HepG2 (cell line): ENCODE results near the gene UNC119B. TPM values are rescaled to one million over a fixed set of nuclear protein-coding genes. Genes with fewer than 3 reads are reported as not detected.

Experiments
- CREB1 ChIP-seq, 2 experiments: fragments of 450-650 bp in 1 of 2; IDR thresholded peaks; 2 replicates each; pipeline ENCODE4 v1.6.1; 2016 to 2017; ENCODE audit warnings: control low read depth in 1 of 2, mild to moderate bottlenecking in 1 of 2, missing compliant biosample characterization in 1 of 2, missing genetic modification characterization in 1 of 2
- ELF1 ChIP-seq: sonication (generic); formaldehyde crosslinking; IDR thresholded peaks from 2 replicates; pipeline ENCODE4 v1.4.0; 2020; ENCODE audit warnings: missing genetic modification reagents
- HES4 ChIP-seq: sonication (generic); formaldehyde crosslinking; IDR thresholded peaks from 2 replicates; pipeline ENCODE4 v1.9.0; 2021; ENCODE audit warnings: mild to moderate bottlenecking, missing genetic modification reagents, borderline replicate concordance
- HNRNPL ChIP-seq: fragments of 200-400 bp; formaldehyde crosslinking; IDR thresholded peaks from 2 replicates; pipeline ENCODE4 v1.6.1; 2017; ENCODE audit warnings: mild to moderate bottlenecking, low read depth, low read length
- HNRNPUL1 ChIP-seq: fragments of 200-400 bp; formaldehyde crosslinking; IDR thresholded peaks from 2 replicates; pipeline ENCODE4 v1.6.1; 2017; ENCODE audit warnings: low read depth, mild to moderate bottlenecking, low read length, moderate library complexity
- KDM2A ChIP-seq: sonication (generic); formaldehyde crosslinking; IDR thresholded peaks from 2 replicates; pipeline ENCODE4 v1.4.0; 2020; ENCODE audit warnings: low read depth, missing genetic modification reagents, borderline replicate concordance
- MEIS2 ChIP-seq: sonication (generic); formaldehyde crosslinking; IDR thresholded peaks from 2 replicates; pipeline ENCODE4 v1.9.0; 2021; ENCODE audit warnings: mild to moderate bottlenecking, missing genetic modification reagents
- NKX3-1 ChIP-seq: sonication (generic); formaldehyde crosslinking; IDR thresholded peaks from 2 replicates; pipeline ENCODE4 v1.5.0; 2020; ENCODE audit warnings: missing genetic modification reagents
- POLR2A ChIP-seq, 2 experiments: IDR thresholded peaks; 2 replicates each; pipeline ENCODE4 v1.6.1; 2011; ENCODE audit warnings: low read depth in 2 of 2, low read length in 2 of 2, mild to moderate bottlenecking in 1 of 2, moderate library complexity in 1 of 2; ENCODE audit not compliant: insufficient read depth in 1 of 2
- REL ChIP-seq: sonication (generic); formaldehyde crosslinking; conservative IDR thresholded peaks from 2 replicates; pipeline ENCODE4 v1.8.0; 2022; ENCODE audit warnings: mild to moderate bottlenecking, missing genetic modification reagents, moderate library complexity
- TAF15 ChIP-seq: fragments of 200-400 bp; formaldehyde crosslinking; IDR thresholded peaks from one replicate; pipeline ENCODE4 v1.6.1; 2018; ENCODE audit warnings: mild to moderate bottlenecking, low read depth, low read length; ENCODE audit not compliant: poor library complexity, severe bottlenecking
- TP53 ChIP-seq: sonication (generic); formaldehyde crosslinking; conservative IDR thresholded peaks from 2 replicates; pipeline ENCODE4 v1.4.0; 2020; ENCODE audit warnings: missing genetic modification reagents
- ZFP91 ChIP-seq: sonication (generic); formaldehyde crosslinking; IDR thresholded peaks from 2 replicates; pipeline ENCODE4 v1.9.0; 2022; ENCODE audit warnings: missing genetic modification reagents, mild to moderate bottlenecking, borderline replicate concordance
- ZNF329 ChIP-seq: sonication (generic); formaldehyde crosslinking; IDR thresholded peaks from 2 replicates; pipeline ENCODE4 v1.9.0; 2021; ENCODE audit warnings: low read depth, mild to moderate bottlenecking, missing genetic modification reagents
- ZNF383 ChIP-seq: sonication (generic); formaldehyde crosslinking; IDR thresholded peaks from 2 replicates; pipeline ENCODE4 v1.4.0; 2020; ENCODE audit warnings: missing genetic modification reagents, mild to moderate bottlenecking, borderline replicate concordance
- ZNF605 ChIP-seq: sonication (generic); formaldehyde crosslinking; IDR thresholded peaks from 2 replicates; pipeline ENCODE4 v1.8.0; 2022; ENCODE audit warnings: mild to moderate bottlenecking, missing genetic modification reagents
- ZNF629 ChIP-seq: sonication (generic); formaldehyde crosslinking; conservative IDR thresholded peaks from 2 replicates; pipeline ENCODE4 v1.5.0; 2020; ENCODE audit warnings: missing genetic modification reagents
- ZNF777 ChIP-seq: sonication (generic); formaldehyde crosslinking; IDR thresholded peaks from 2 replicates; pipeline ENCODE4 v1.4.0; 2020; ENCODE audit warnings: missing genetic modification reagents
- ZNF792 ChIP-seq: IDR thresholded peaks from 2 replicates; pipeline ENCODE4 v1.6.1; 2016
- polyA plus RNA-seq, 8 experiments: library from polyadenylated mRNA; depleted of rRNA in 3 of 8; stranded (reverse) in 7 of 8; unstranded in 1 of 8; fragments of >200 nt; fragmentation: Illumina TruSeq in 4 of 8; extraction: Trizol in 4 of 8; gene quantifications; 2 replicates each; pipeline versions ENCODE4 v1.2.1 to v1.2.3, GENCODE V29; 2011 to 2016; ENCODE audit warnings: low read depth in 4 of 8, missing spikeins in 1 of 8, mixed read lengths in 1 of 8; ENCODE audit not compliant: insufficient read depth in 1 of 8
- total RNA-seq, 5 experiments: library from RNA; depleted of rRNA; stranded (reverse); fragments of >200 nt; fragmentation: Illumina TruSeq; extraction: Trizol; gene quantifications; 2 replicates each; pipeline ENCODE4 v1.2.3, GENCODE V29; 2016; ENCODE audit warnings: low read depth in 1 of 5
- TF ChIP-seq, protein P1 (sequence below): sonication (generic); formaldehyde crosslinking; IDR thresholded peaks from 2 replicates; pipeline ENCODE4 v1.5.0; 2020; ENCODE audit warnings: missing genetic modification reagents, mild to moderate bottlenecking, borderline replicate concordance
- TF ChIP-seq, protein P2 (sequence below): IDR thresholded peaks from 2 replicates; pipeline ENCODE4 v1.6.1; 2016; ENCODE audit warnings: missing compliant biosample characterization, missing genetic modification reagents, borderline replicate concordance
- TF ChIP-seq, protein P3 (sequence below): sonication (generic); formaldehyde crosslinking; IDR thresholded peaks from 2 replicates; pipeline ENCODE4 v1.9.0; 2021; ENCODE audit warnings: missing genetic modification reagents, borderline replicate concordance
- TF ChIP-seq, protein P4 (sequence below): sonication (generic); formaldehyde crosslinking; conservative IDR thresholded peaks from 2 replicates; pipeline ENCODE4 v1.8.0; 2022; ENCODE audit warnings: missing genetic modification reagents

UNC119B gene
- total and polyA plus RNA-seq, 2 of the 13 experiments (the other 11 are each of a cell fraction or from before 2014, with no cell fraction given): 19.6 to 19.7 TPM

DNA sequence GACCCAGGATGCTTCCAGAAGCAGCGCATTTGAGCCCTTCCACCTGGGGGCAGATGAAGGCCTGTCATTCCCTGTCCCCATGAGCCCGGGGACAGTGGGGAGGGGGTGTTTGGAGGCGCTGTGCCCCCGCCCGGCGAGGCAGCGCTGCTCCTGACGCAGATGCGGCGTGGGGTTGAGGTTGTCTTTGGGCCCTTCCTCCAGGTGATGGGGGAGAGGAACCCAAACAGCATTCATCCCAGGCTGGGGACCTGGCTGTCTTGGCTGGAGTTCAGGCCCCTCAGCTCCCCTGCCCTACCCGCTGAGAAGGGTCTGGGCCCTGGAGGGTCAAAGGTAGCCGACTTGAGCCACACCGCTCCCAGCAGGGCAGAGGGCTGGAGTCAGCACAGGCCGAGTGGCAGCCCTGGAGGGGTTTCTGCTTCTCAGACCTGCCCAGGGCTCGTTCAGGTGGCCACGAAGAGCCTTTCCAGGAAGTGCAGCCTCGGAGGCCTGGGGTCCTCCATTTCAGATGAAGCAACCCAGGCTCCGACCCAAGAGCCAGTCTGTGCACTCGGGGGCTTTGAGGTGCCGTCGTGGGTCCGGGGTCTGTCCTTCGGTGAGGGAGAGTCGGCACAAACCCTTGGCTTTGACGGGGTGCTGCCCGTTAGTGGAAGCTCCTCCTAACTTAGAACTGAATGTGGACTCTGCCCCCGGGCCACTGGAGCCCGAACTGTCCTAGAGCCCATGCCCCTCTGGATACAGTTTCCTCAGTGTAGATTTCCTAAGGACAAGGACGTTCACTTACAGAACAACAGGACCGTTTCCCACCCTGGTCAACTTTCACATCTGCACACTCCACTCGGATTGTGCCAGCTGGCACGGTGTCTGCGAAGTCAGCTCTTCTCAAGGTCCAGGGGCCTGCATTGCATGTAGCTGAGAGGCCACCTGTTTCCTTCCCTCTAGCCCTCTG lies 31.5 kb downstream of the UNC119B start (continued):
- TF ChIP-seq ZNF629 (CRISPR knock-in tag): 0 out of 2 replicates have a peak, but pooled peaks have one; percentile 3
- TF ChIP-seq HNRNPL: 0 out of 2 replicates have a peak, but pooled peaks have one; percentile 50
- TF ChIP-seq, protein P1, sequence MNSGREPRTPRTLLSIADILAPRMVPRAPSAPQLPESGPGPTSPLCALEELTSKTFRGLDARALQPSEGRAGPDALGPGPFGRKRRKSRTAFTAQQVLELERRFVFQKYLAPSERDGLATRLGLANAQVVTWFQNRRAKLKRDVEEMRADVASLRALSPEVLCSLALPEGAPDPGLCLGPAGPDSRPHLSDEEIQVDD (CRISPR knock-in tag): no peak
- TF ChIP-seq ZNF792 (CRISPR knock-in tag): 0 out of 2 replicates have a peak, but pooled peaks have one; percentile 31
- TF ChIP-seq CREB1 (IDR thresholded peaks at IDR 0.05): no peak
- TF ChIP-seq CREB1 (CRISPR knock-in tag; IDR thresholded peaks at IDR 0.05): no peak
- TF ChIP-seq, protein P2, sequence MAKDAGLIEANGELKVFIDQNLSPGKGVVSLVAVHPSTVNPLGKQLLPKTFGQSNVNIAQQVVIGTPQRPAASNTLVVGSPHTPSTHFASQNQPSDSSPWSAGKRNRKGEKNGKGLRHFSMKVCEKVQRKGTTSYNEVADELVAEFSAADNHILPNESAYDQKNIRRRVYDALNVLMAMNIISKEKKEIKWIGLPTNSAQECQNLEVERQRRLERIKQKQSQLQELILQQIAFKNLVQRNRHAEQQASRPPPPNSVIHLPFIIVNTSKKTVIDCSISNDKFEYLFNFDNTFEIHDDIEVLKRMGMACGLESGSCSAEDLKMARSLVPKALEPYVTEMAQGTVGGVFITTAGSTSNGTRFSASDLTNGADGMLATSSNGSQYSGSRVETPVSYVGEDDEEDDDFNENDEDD (CRISPR knock-in tag): no peak
- no peak; the same call in 1 of the 2 replicates for TF ChIP-seq ZNF605 (CRISPR knock-in tag)
- 0 out of 2 replicates have a peak, but pooled peaks have one; percentile 7 for TF ChIP-seq ZFP91 (CRISPR knock-in tag)
- TF ChIP-seq MEIS2 (CRISPR knock-in tag): 0 out of 2 replicates have a peak, but pooled peaks have one; percentile 16
- TF ChIP-seq HES4 (CRISPR knock-in tag): no peak
- TF ChIP-seq ZNF777 (CRISPR knock-in tag): peak; percentile 70
- peak; percentile 53 to 54 for TF ChIP-seq POLR2A (IDR thresholded peaks at IDR 0.05; ENCODE audit: insufficient read depth in 1 of 2, low read depth in 2 of 2, low read length in 2 of 2)
- peak; percentile 38; the same call in 1 of the 2 replicates for TF ChIP-seq KDM2A (CRISPR knock-in tag)
- peak; percentile 67 for TF ChIP-seq ELF1
- TF ChIP-seq, protein P3, sequence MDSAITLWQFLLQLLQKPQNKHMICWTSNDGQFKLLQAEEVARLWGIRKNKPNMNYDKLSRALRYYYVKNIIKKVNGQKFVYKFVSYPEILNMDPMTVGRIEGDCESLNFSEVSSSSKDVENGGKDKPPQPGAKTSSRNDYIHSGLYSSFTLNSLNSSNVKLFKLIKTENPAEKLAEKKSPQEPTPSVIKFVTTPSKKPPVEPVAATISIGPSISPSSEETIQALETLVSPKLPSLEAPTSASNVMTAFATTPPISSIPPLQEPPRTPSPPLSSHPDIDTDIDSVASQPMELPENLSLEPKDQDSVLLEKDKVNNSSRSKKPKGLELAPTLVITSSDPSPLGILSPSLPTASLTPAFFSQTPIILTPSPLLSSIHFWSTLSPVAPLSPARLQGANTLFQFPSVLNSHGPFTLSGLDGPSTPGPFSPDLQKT (CRISPR knock-in tag): no peak
- no peak for TF ChIP-seq HNRNPUL1
- no peak for TF ChIP-seq ZNF329 (CRISPR knock-in tag)
- TF ChIP-seq ZNF383 (CRISPR knock-in tag): no peak
- TF ChIP-seq, protein P4, sequence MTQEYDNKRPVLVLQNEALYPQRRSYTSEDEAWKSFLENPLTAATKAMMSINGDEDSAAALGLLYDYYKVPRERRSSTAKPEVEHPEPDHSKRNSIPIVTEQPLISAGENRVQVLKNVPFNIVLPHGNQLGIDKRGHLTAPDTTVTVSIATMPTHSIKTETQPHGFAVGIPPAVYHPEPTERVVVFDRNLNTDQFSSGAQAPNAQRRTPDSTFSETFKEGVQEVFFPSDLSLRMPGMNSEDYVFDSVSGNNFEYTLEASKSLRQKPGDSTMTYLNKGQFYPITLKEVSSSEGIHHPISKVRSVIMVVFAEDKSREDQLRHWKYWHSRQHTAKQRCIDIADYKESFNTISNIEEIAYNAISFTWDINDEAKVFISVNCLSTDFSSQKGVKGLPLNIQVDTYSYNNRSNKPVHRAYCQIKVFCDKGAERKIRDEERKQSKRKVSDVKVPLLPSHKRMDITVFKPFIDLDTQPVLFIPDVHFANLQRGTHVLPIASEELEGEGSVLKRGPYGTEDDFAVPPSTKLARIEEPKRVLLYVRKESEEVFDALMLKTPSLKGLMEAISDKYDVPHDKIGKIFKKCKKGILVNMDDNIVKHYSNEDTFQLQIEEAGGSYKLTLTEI (CRISPR knock-in tag): no peak
- 0 out of 2 replicates have a peak, but pooled peaks have one; percentile 30 for TF ChIP-seq TP53 (CRISPR knock-in tag)
- no peak for TF ChIP-seq NKX3-1
- TF ChIP-seq REL (CRISPR knock-in tag): no peak
- no peak for TF ChIP-seq TAF15
